Measurements from ENCODE around the gene HSPB2. TPM values are rescaled to one million over a fixed set of nuclear protein-coding genes. Genes with fewer than 3 reads are reported as not detected.

Gene HSPB2
- total RNA-seq, 2 experiments from 2014 or later, result not detected

DNA sequence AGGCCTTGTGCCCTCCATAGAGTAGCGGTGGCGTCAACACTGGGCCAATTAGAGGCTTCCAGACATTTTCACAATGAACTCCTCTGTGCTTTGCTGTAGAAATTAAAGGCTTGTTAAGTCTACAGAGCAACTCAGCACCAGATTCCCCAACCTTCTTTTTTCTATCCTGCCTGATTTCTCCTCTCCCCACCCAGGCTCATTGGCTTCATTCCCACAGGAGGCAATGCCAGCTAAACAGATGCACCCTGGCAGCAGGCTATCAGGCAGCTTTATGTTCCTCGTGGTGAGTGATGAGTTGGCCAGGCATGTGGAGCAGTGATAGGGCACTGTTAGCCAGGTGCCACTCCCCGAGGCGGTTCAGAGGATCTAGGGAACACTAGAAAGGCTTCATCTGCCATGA, 29.4 kb downstream of the HSPB2 start:
- POLR2A ChIA-PET, result interaction anchor here (0.6 kb wide), 1 partner anchor 352 kb away, joined by 3 read pairs; no protein-coding TSS in a partner anchor
- DNase-seq, result no peak
- no peak overlapping the region for H3K27ac Mint-ChIP-seq

DNA sequence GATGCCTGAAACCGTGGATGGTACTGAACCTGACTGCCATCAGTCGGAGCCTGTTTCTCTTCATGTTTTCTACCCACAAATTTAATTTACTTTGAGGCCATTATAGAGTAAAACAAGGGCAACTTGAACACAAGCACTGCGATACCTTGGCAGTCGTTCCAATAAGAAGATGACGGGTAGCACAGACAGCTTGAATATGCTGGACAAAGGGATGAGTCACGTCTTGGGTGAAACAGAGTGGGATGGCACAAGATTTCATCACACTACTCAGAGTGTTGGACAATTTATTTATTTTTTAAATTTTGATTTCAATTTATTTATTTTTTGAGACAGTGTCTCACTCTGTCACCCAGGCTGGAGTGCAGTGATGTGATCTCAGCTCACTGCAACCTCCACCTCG, 30.3 kb downstream of the HSPB2 start:
- H3K36me3 Mint-ChIP-seq, result peaks cover 2% of the 10 kb centered on the region
- ChIA-PET POLR2A (interaction anchor here (0.6 kb wide), 1 partner anchor 141 kb away, joined by 3 read pairs; no protein-coding TSS in a partner anchor), CTCF (interaction anchor here (1.2 kb wide), 1 partner anchor 11 kb away, joined by 3 read pairs; no protein-coding TSS in a partner anchor)
- DNase-seq, result no peak
- H3K4me1 Mint-ChIP-seq (ENCODE audit: low read depth), result peaks cover 49% of the 10 kb centered on the region
- intact Hi-C loops (cut with micrococcal nuclease), result loop anchor here (5.0 kb wide), 1 partner anchor 416 kb away; no protein-coding TSS in a partner anchor
- H3K4me3 Mint-ChIP-seq, result no peak overlapping the region
- no peaks in the 10 kb centered on the region for H3K27me3 Mint-ChIP-seq
- H3K9me3 Mint-ChIP-seq, result no peaks in the 10 kb centered on the region
- no peak overlapping the region for H3K27ac Mint-ChIP-seq

More for the DNA sequence above, 29.4 kb downstream of the HSPB2 start:
- CTCF ChIA-PET, result interaction anchor here (1.2 to 1.6 kb wide), 2 partner anchors 10 to 15 kb away, joined by 3 to 4 read pairs; no protein-coding TSS in a partner anchor
- H3K4me1 Mint-ChIP-seq (ENCODE audit: low read depth), result peaks cover 54% of the 10 kb centered on the region
- no peaks in the 10 kb centered on the region for H3K9me3 Mint-ChIP-seq
- no peaks in the 10 kb centered on the region for H3K27me3 Mint-ChIP-seq
- intact Hi-C loops (cut with micrococcal nuclease), result loop anchor here (5.0 kb wide), 1 partner anchor 415 kb away; no protein-coding TSS in a partner anchor
- peaks cover 2% of the 10 kb centered on the region for H3K36me3 Mint-ChIP-seq
- no peak overlapping the region for H3K4me3 Mint-ChIP-seq

DNA sequence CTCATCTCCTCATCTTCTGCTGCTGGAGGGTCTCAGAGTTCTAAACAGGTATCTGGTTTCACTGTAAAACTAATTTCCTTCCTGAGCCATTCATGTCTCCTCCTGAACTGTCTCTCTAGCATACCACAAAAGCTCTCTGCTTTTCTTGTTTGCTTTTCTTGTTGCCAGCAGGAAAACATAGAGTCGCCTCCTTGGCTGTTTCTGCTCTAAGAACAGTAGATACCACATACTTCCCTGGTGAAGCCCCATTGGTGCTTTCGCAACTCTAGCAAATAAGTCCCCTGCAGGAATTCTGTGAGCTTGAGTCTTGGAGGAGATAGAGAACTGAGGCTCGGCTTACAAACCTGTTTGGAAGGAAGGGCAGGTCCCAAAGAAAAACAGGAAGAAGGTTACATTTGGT, 31.6 kb downstream of the HSPB2 start:
- H3K9me3 Mint-ChIP-seq, result no peaks in the 10 kb centered on the region
- POLR2A ChIA-PET, result interaction anchor here (1.2 to 2.3 kb wide), 4 partner anchors 8 to 20 kb away, joined by 6 to 13 read pairs (median 8); no protein-coding TSS in a partner anchor
- intact Hi-C loops (cut with micrococcal nuclease), result loop anchor here (1.0 to 5.0 kb wide), 6 partner anchors 8 to 417 kb away; partner anchors contain the start of gene DLAT
- H3K27ac Mint-ChIP-seq, result peak overlapping the region; percentile 94
- CTCF ChIA-PET, result interaction anchor here (1.1 to 2.6 kb wide), 5 partner anchors 9 to 79 kb away, joined by 4 to 17 read pairs (median 11); no protein-coding TSS in a partner anchor
- H3K4me1 Mint-ChIP-seq (ENCODE audit: low read depth), result peaks cover 36% of the 10 kb centered on the region
- peak overlapping the region; percentile 33 for H3K4me3 Mint-ChIP-seq
- H3K36me3 Mint-ChIP-seq, result peaks cover 2% of the 10 kb centered on the region
- H3K27me3 Mint-ChIP-seq, result no peaks in the 10 kb centered on the region
- no peak for DNase-seq

DNA sequence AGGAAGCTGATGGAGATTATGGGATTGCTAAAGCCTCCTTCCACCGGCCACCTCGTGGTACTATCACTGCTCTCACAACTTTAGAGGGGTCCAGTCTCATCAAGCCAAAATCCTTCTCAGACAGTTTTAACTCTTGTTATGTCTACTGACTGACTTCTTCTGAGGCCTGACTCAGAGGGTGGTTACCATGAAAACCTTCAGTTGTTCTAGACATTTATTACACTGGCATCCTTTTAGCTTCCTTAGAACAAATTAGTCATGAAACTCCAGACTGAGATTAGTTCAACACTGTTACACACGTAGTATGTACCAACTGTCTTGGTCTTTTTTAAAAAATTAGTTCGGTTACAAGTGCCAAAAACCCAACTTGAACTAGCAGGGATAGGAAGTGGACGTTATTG, 32.1 kb downstream of the HSPB2 start:
- peaks cover 2% of the 10 kb centered on the region for H3K36me3 Mint-ChIP-seq
- peak overlapping the region; percentile 37 for H3K4me3 Mint-ChIP-seq
- POLR2A ChIA-PET, result interaction anchor here (1.2 to 2.3 kb wide), 4 partner anchors 9 to 19 kb away, joined by 6 to 13 read pairs (median 8); no protein-coding TSS in a partner anchor
- peaks cover 38% of the 10 kb centered on the region for H3K4me1 Mint-ChIP-seq (ENCODE audit: low read depth)
- intact Hi-C loops (cut with micrococcal nuclease), result loop anchor here (1.0 to 5.0 kb wide), 6 partner anchors 8 to 417 kb away; partner anchors contain the start of gene DLAT
- CTCF ChIA-PET, result interaction anchor here (1.0 to 2.6 kb wide), 6 partner anchors 10 to 78 kb away, joined by 3 to 17 read pairs (median 8); no protein-coding TSS in a partner anchor
- H3K9me3 Mint-ChIP-seq, result no peaks in the 10 kb centered on the region
- no peaks in the 10 kb centered on the region for H3K27me3 Mint-ChIP-seq
- DNase-seq, result peak; percentile 43
- peak overlapping the region; percentile 94 for H3K27ac Mint-ChIP-seq

DNA sequence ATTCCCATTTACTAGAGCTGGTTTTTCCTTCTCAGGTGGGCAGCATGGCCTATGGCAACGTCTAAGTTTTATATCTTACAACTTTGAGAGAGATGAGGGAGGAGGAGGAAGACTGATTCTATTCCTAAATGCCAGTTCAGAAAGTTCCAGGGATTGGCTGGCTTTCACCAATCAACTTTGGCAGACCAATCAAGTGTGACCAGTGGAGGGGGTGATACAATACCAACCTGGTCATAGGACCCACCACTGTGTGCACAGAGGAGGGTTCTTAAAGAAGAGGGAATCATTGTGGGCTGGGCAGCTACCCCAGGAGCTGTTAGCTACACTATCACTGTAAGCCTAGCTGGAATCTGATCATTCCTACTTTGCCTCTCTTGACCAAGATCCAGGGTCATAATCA, 32.7 kb downstream of the HSPB2 start:
- Mint-ChIP-seq H3K4me3 (peak overlapping the region; percentile 37), H3K27me3 (no peaks in the 10 kb centered on the region), H3K9me3 (no peaks in the 10 kb centered on the region), H3K27ac (peak overlapping the region; percentile 94), H3K4me1 (ENCODE audit: low read depth) (peaks cover 41% of the 10 kb centered on the region), H3K36me3 (peaks cover 2% of the 10 kb centered on the region)
- CTCF ChIA-PET, result interaction anchor here (1.0 to 2.6 kb wide), 5 partner anchors 10 to 40 kb away, joined by 3 to 17 read pairs (median 11); no protein-coding TSS in a partner anchor
- intact Hi-C loops (cut with micrococcal nuclease), result loop anchor here (2.0 kb wide), 1 partner anchor 80 kb away; the partner anchor contains the start of gene DLAT
- no peak for DNase-seq
- POLR2A ChIA-PET, result interaction anchor here (0.6 to 2.3 kb wide), 6 partner anchors 10 to 185 kb away, joined by 3 to 13 read pairs (median 4); no protein-coding TSS in a partner anchor

DNA sequence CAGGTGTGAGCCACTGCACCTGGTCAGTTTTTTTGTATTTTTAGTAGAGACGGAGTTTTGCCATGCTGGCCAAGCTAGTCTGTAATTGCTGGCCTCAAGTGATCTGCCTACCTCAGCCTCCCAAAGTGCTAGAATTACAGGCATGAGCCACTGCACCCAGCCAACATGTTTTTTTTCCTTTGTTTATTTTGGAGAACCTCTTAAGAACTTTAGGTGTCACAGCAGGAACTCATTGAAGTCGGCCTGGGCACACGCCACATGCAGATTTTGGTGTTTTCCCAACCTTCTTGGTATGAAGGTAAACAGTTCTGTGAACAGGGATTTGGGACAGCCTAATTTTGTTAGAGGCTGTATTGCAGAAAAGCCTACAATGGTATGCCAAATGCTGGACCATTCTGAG, 34.0 kb downstream of the HSPB2 start:
- ChIA-PET CTCF (interaction anchor here (2.6 kb wide), 1 partner anchor 12 kb away, joined by 17 read pairs; no protein-coding TSS in a partner anchor), POLR2A (no interaction called here)
- intact Hi-C loops (cut with micrococcal nuclease), result no loop called here
- Mint-ChIP-seq H3K4me1 (ENCODE audit: low read depth) (peaks cover 30% of the 10 kb centered on the region), H3K4me3 (no peak overlapping the region), H3K27me3 (no peaks in the 10 kb centered on the region), H3K9me3 (no peaks in the 10 kb centered on the region), H3K36me3 (peaks cover 2% of the 10 kb centered on the region), H3K27ac (no peak overlapping the region)
- DNase-seq, result no peak

DNA sequence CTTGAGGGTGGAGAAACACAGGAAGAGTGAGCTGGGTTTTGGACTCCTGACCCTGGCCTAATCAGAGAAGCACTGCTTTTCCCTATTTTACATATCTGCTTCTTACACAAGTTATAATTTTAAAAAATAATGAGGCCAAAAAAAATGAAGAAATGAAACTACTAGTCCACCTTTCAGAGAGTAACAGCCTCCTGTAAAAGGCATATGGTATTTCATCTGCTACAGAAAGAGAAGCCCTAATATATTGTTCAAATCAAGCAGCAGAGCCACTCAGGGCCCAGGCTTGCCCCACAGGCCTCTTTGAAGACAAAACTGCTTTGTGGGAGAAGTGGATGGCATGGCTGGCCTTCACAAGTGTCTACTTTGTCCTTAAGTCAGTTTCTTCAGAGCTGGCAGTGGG, 34.6 kb downstream of the HSPB2 start:
- ChIA-PET POLR2A (no interaction called here), CTCF (no interaction called here)
- Mint-ChIP-seq H3K4me3 (no peak overlapping the region), H3K36me3 (peaks cover 2% of the 10 kb centered on the region), H3K27me3 (no peaks in the 10 kb centered on the region), H3K9me3 (no peaks in the 10 kb centered on the region), H3K4me1 (ENCODE audit: low read depth) (peaks cover 30% of the 10 kb centered on the region), H3K27ac (no peak overlapping the region)
- no peak for DNase-seq
- intact Hi-C loops (cut with micrococcal nuclease), result no loop called here

DNA sequence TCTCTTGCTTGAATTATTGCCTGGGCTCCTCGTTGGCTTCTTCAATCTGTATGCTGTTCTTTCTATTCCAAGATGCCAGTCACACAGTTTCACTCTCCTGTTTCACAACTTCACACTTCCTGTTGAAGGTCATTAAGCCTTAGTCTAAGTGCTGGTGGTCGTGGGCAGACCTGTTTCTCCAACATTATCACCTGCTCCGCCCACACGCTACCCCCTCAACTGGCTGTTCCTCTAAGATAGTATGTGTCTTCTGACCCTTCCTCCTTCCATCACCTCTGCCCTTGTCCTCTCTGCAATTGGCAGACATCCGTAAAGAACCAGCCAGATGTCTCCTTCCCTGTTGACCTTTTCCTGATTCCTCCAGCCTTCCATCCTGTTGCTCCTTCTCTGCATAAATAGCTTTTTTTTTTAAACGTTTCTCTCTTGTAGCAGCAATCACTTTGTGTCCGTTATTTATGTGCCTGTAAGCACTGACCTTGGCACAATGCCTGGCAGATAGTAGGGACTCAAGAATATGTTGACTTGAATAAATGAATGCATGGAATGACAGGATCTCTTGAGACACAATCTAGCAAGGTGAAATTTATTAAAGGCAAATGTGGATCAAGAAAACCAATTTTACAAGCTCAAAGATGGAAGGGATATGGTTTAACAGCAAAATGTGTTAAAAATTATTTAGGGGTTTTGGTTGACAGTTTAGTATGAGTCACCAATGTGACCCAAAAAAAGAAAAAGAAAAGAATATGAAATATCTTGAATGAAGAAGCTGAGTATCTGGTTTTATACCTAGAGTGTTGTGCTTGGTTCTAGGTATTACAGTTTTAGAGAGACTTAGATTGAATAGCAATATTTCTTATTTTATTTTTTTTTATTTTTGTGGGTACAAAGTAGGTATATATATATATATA, 37.2 kb downstream of the HSPB2 start:
- POLR2A ChIA-PET, result no interaction called here
- H3K27ac Mint-ChIP-seq, result no peak overlapping the region
- H3K4me3 Mint-ChIP-seq, result no peak overlapping the region
- H3K4me1 Mint-ChIP-seq (ENCODE audit: low read depth), result peaks cover 19% of the 10 kb centered on the region
- no peaks in the 10 kb centered on the region for H3K36me3 Mint-ChIP-seq
- no peak for DNase-seq
- intact Hi-C loops (cut with micrococcal nuclease), result no loop called here
- no peaks in the 10 kb centered on the region for H3K27me3 Mint-ChIP-seq
- H3K9me3 Mint-ChIP-seq, result no peaks in the 10 kb centered on the region
- CTCF ChIA-PET, result interaction anchor here (0.7 to 1.4 kb wide), 2 partner anchors 32 to 667 kb away, joined by 3 to 6 read pairs; no protein-coding TSS in a partner anchor

DNA sequence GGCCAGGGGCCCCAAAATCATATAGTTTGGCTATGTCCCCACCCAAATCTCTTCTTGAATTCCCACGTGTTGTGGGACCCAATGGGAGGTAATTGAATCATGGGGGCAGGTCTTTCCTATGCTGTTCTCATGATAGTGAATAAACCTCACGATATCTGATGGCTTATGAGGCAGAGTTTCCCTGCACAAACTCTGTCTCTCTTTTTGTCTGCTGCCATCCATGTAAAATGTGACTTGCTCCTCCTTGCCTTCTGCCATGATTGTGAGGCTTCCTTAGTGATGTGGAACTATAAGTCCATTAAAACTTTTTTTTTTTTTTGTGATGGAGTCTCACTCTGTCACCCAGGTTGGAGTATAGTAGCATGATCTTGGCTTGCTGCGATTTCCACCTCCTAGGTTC, 39.0 kb downstream of the HSPB2 start:
- ChIA-PET POLR2A (no interaction called here), CTCF (no interaction called here)
- no peak for DNase-seq
- H3K27me3 Mint-ChIP-seq, result no peaks in the 10 kb centered on the region
- no peaks in the 10 kb centered on the region for H3K9me3 Mint-ChIP-seq
- H3K4me1 Mint-ChIP-seq (ENCODE audit: low read depth), result peaks cover 10% of the 10 kb centered on the region
- intact Hi-C loops (cut with micrococcal nuclease), result no loop called here
- H3K27ac Mint-ChIP-seq, result no peak overlapping the region
- no peaks in the 10 kb centered on the region for H3K36me3 Mint-ChIP-seq
- no peak overlapping the region for H3K4me3 Mint-ChIP-seq

DNA sequence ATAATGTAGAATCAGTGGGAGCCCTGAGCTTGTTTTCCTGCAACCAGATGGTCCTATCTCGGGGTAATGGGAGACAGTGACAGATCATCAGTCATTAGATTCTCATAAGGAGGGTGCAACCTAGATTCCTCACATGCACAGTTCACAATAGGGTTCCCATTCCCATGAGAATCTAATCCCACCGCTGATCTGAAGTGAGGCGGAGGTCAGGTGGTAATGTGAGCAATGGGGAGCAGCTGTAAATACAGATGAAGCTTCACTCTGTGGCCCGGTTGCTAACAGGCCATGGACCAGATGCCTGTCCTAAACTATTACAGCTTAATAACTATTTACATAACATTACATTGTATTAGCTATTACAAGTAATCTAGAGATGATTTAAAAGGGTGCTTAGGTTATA, 41.6 kb downstream of the HSPB2 start:
- intact Hi-C loops (cut with micrococcal nuclease), result no loop called here
- no peaks in the 10 kb centered on the region for H3K9me3 Mint-ChIP-seq
- CTCF ChIA-PET, result interaction anchor here (0.9 kb wide), 1 partner anchor 27 kb away, joined by 4 read pairs; no protein-coding TSS in a partner anchor
- no peak overlapping the region for H3K4me3 Mint-ChIP-seq
- no peak overlapping the region for H3K27ac Mint-ChIP-seq
- POLR2A ChIA-PET, result no interaction called here
- peaks cover 8% of the 10 kb centered on the region for H3K4me1 Mint-ChIP-seq (ENCODE audit: low read depth)
- DNase-seq, result no peak
- no peaks in the 10 kb centered on the region for H3K36me3 Mint-ChIP-seq
- H3K27me3 Mint-ChIP-seq, result no peaks in the 10 kb centered on the region

DNA sequence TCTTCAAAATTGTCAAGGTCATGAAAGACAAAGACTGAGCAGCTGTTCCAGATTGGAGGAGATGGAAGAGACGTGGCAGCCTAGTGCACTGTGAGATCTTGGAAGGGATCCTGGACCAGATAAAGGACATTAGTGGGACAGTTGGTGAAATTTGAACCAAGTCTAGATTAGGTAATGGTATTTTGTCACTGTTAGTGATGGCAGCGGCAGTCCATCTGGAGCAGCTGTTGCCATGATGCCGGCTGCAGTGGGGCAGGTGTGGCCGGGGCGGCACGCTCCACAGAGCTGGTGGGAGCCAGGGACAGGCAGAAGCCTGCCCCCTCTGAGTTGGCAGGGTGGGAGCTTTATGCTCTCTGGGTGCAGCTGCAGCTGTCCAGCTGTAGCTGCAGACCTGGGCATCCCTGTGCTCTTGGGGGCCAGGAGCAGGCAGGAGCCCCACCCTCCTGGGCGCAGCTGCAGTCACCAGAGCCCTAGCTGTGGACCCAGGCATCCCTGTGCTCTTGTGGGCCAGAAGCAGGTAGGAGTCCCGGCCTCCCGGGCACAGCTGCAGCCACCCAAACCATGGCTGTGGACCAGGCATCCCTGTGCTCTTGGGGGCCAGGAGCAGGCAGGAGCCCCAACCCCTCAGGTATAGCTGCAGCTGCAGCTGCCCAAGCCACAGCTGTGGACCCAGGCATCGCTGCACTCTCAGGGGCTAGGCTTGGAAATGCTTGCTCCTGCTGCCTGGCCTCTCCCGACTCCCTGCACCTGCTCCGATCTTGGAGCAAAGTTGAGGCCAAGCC, 45.3 kb downstream of the HSPB2 start:
- no peak for DNase-seq

More for the DNA sequence above, 45.3 kb downstream of the HSPB2 start:
- H3K36me3 Mint-ChIP-seq, result no peaks in the 10 kb centered on the region
- no peaks in the 10 kb centered on the region for H3K9me3 Mint-ChIP-seq
- POLR2A ChIA-PET, result interaction anchor here (1.1 kb wide), 1 partner anchor 24 kb away, joined by 3 read pairs; no protein-coding TSS in a partner anchor
- no peaks in the 10 kb centered on the region for H3K27me3 Mint-ChIP-seq
- no peak overlapping the region for H3K27ac Mint-ChIP-seq
- H3K4me3 Mint-ChIP-seq, result no peak overlapping the region
- intact Hi-C loops (cut with micrococcal nuclease), result no loop called here
- CTCF ChIA-PET, result interaction anchor here (1.6 to 2.9 kb wide), 2 partner anchors 23 to 26 kb away, joined by 6 to 9 read pairs; no protein-coding TSS in a partner anchor
- H3K4me1 Mint-ChIP-seq (ENCODE audit: low read depth), result peaks cover 8% of the 10 kb centered on the region
